Endothelial cell of umbilical vein (primary cell): ENCODE results near the gene CALN1. TPM values are rescaled to one million over a fixed set of nuclear protein-coding genes. Genes with fewer than 3 reads are reported as not detected.

Experiments used
- BruUV-seq: library from RNA; stranded (reverse); fragments of 400-500 nt; replicated peaks from 2 replicates; lab custom pipeline; 2021; lab: Mats Ljungman, UMichigan
- CTCF ChIA-PET: fragments of 300-600, 350-600 bp; sonication (Branson Sonifier 250); formaldehyde crosslinking; loops from one replicate; lab custom pipeline; 2021; ENCODE audit warnings: antibody characterized with exemption, inconsistent platforms; lab: Charles Lee
- POLR2A ChIA-PET: fragments of 300-600, 350-600 bp; sonication (Branson Sonifier 250); formaldehyde crosslinking; loops from one replicate; lab custom pipeline; 2021; ENCODE audit warnings: antibody characterized with exemption, inconsistent platforms; lab: Charles Lee
- DNase-seq: peaks from one replicate; pipeline ENCODE4 v3.0.0-alpha.2; 2011; ENCODE audit warnings: low read depth, low spot score
- FAIRE-seq: peaks from 2 replicates; lab custom pipeline; 2011; peaks lifted over from hg19 to GRCh38; lab: Jason Lieb, UNC
- H2AFZ ChIP-seq: 2 replicates; pipeline ENCODE4 v1.6.0; 2012; ENCODE audit warnings: low read depth, low read length, control low read depth, inconsistent platforms
- H3K27ac ChIP-seq: 2 replicates; pipeline ENCODE4 v1.5.1; 2011; ENCODE audit warnings: low read depth, mild to moderate bottlenecking, control low read depth, low read length, moderate library complexity; ENCODE audit not compliant: insufficient read depth
- H3K27me3 ChIP-seq, 2 experiments: 2 replicates each; pipeline versions ENCODE4 v1.6.0 to v1.6.1; 2011; ENCODE audit warnings: low read length in 2 of 2, mixed read lengths in 1 of 2; ENCODE audit not compliant: control insufficient read depth in 2 of 2, insufficient read depth in 2 of 2
- H3K36me3 ChIP-seq, 2 experiments: 2 replicates in 1 of 2; 3 replicates in 1 of 2; pipeline ENCODE4 v1.5.1; 2011; ENCODE audit warnings: low read length in 2 of 2, mild to moderate bottlenecking in 1 of 2, moderate library complexity in 1 of 2; ENCODE audit not compliant: control insufficient read depth in 2 of 2, insufficient read depth in 2 of 2; ENCODE audit errors: extremely low read depth in 1 of 2
- H3K4me1 ChIP-seq: 3 replicates; pipeline ENCODE4 v1.5.1; 2011; ENCODE audit warnings: mild to moderate bottlenecking, low read length; ENCODE audit not compliant: control insufficient read depth, insufficient read depth; ENCODE audit errors: extremely low read depth
- H3K4me2 ChIP-seq: 2 replicates; pipeline ENCODE4 v1.6.1; 2011; ENCODE audit warnings: low read length, control low read depth, mixed read lengths; ENCODE audit not compliant: insufficient read depth
- H3K4me3 ChIP-seq, 3 experiments: fragments of 200-600 bp in 1 of 3; sonication (generic), shearing (Covaris generic) in 1 of 3; replicated peaks in 1 of 3; 2 replicates each; pipeline ENCODE4 v1.5.1; 2011 to 2016; ENCODE audit warnings: control low read depth in 3 of 3, low read length in 3 of 3, mild to moderate bottlenecking in 2 of 3, inconsistent platforms in 1 of 3, low read depth in 1 of 3, moderate library complexity in 1 of 3; ENCODE audit not compliant: insufficient read depth in 1 of 3
- H3K79me2 ChIP-seq: 2 replicates; pipeline ENCODE4 v1.6.0; 2012; ENCODE audit warnings: low read length, inconsistent platforms; ENCODE audit not compliant: control insufficient read depth, insufficient read depth
- H3K9ac ChIP-seq: replicated peaks from 2 replicates; pipeline ENCODE3; 2011; ENCODE audit warnings: low read length, control low read depth; ENCODE audit not compliant: insufficient read depth; ENCODE audit errors: extremely low read depth
- H3K9me1 ChIP-seq: replicated peaks from 3 replicates; pipeline ENCODE4 v1.6.0; 2011; ENCODE audit warnings: mild to moderate bottlenecking, low read length; ENCODE audit not compliant: control insufficient read depth, insufficient read depth; ENCODE audit errors: extremely low read depth
- H3K9me3 ChIP-seq: replicated peaks from 2 replicates; pipeline ENCODE4 v1.5.1; 2012; ENCODE audit warnings: low read length, inconsistent platforms; ENCODE audit not compliant: control insufficient read depth, insufficient read depth
- H4K20me1 ChIP-seq: replicated peaks from 2 replicates; pipeline ENCODE3; 2011; ENCODE audit warnings: mild to moderate bottlenecking, low read length; ENCODE audit not compliant: control insufficient read depth, insufficient read depth; ENCODE audit errors: extremely low read depth
- CTCF ChIP-seq, 2 donors: IDR thresholded peaks; 1 replicate in 1 of 2; 2 replicates in 1 of 2; pipeline ENCODE4 v1.5.1; 2011; ENCODE audit warnings: low read length in 2 of 2, mild to moderate bottlenecking in 2 of 2, moderate library complexity in 2 of 2, control low read depth in 1 of 2, inconsistent platforms in 1 of 2, low read depth in 1 of 2; ENCODE audit not compliant: insufficient read depth in 1 of 2; ENCODE audit errors: extremely low read depth in 1 of 2
- EZH2 ChIP-seq: IDR thresholded peaks from 2 replicates; pipeline ENCODE4 v1.6.1; 2012; ENCODE audit warnings: borderline replicate concordance, low read depth, mild to moderate bottlenecking, moderate library complexity, low read length, inconsistent platforms; ENCODE audit not compliant: severe bottlenecking
- FOS ChIP-seq: IDR thresholded peaks from 2 replicates; pipeline ENCODE4 v1.6.1; 2011; ENCODE audit warnings: mild to moderate bottlenecking, low read length, moderate library complexity, borderline replicate concordance; ENCODE audit not compliant: insufficient read depth
- GATA2 ChIP-seq: IDR thresholded peaks from 2 replicates; pipeline ENCODE4 v1.7.0; 2011; ENCODE audit warnings: low read depth, mild to moderate bottlenecking, moderate library complexity, mixed read lengths, low read length; ENCODE audit not compliant: insufficient read length, insufficient read depth
- JUN ChIP-seq: IDR thresholded peaks from 2 replicates; pipeline ENCODE4 v1.6.1; 2011; ENCODE audit warnings: borderline replicate concordance, low read depth; ENCODE audit not compliant: insufficient read length, insufficient read depth
- MAX ChIP-seq: IDR thresholded peaks from 2 replicates; pipeline ENCODE4 v1.6.1; 2011; ENCODE audit not compliant: insufficient read depth, insufficient read length
- MYC ChIP-seq: IDR thresholded peaks from one replicate; pipeline ENCODE4 v1.6.1; 2011; ENCODE audit warnings: mild to moderate bottlenecking, low read depth, low read length
- POLR2A ChIP-seq: IDR thresholded peaks from 2 replicates; pipeline ENCODE4 v1.6.1; 2012; ENCODE audit warnings: low read depth, mild to moderate bottlenecking, control low read depth, low read length
- POLR2AphosphoS5 ChIP-seq: IDR thresholded peaks from 2 replicates; pipeline ENCODE4 v1.6.1; 2012; ENCODE audit warnings: low read depth, mild to moderate bottlenecking, control low read depth, low read length, moderate library complexity; ENCODE audit not compliant: insufficient read depth
- dilution Hi-C: fragments of 300-500 bp; cut with MboI; formaldehyde crosslinking; loops from one replicate; pipeline ENCODE4 v1.15.0; 2019; ENCODE audit warnings: low sequenced_read_pairs; ENCODE audit not compliant: extremely low pct_ligation_motif_present
- intact Hi-C: fragments of 100-400 bp; cut with micrococcal nuclease; formaldehyde crosslinking; loops from one replicate; pipeline ENCODE4 v1.10.0; 2022
- polyA plus RNA-seq, 4 experiments: library from polyadenylated mRNA; depleted of rRNA in 3 of 4; stranded (reverse) in 3 of 4; unstranded in 1 of 4; fragments of >200 nt; gene quantifications; 2 replicates each; pipeline versions ENCODE4 v1.2.1 to v1.2.3, GENCODE V29; 2011 to 2012; ENCODE audit warnings: missing spikeins in 1 of 4
- total RNA-seq: library from RNA; stranded (reverse); gene quantifications from 2 replicates; pipeline ENCODE4 v1.2.3, GENCODE V29; 2021

Gene CALN1
- total and polyA plus RNA-seq, 2 donors (not counting 3 experiments of a cell fraction or from before 2014, with no cell fraction given), result not detected

GRCh38 chr7:72437061-72437585 is 25.0 kb upstream of the CALN1 start:
- H3K9me3 ChIP-seq, result no peaks in the 10 kb centered on the region
- FAIRE-seq, result no peak
- intact Hi-C loops (no loop called here), dilution Hi-C loops (no loop called here)
- H3K79me2 ChIP-seq, result no peaks in the 10 kb centered on the region
- H3K36me3 ChIP-seq, result no peaks in the 10 kb centered on the region
- no peak for DNase-seq
- TF ChIP-seq MAX (no peak), POLR2AphosphoS5 (no peak), CTCF (IDR thresholded peaks at IDR 0.05; ENCODE audit: extremely low read depth in 1 of 2, insufficient read depth in 1 of 2, low read depth in 1 of 2, low read length in 2 of 2) (no peak), EZH2 (no peak), MYC (no peak), POLR2A (no peak), FOS (no peak), GATA2 (no peak), JUN (no peak)
- H3K4me3 ChIP-seq, result no peak overlapping the region
- no peak overlapping the region for H3K27ac ChIP-seq
- no TSS peak for BruUV-seq
- POLR2A ChIA-PET, result no interaction called here
- no peaks in the 10 kb centered on the region for H3K4me1 ChIP-seq
- H3K27me3 ChIP-seq, result no peaks in the 10 kb centered on the region
- no peak overlapping the region for H3K9ac ChIP-seq
- H2AFZ ChIP-seq, result no peak overlapping the region
- CTCF ChIA-PET, result no interaction called here
- no peaks in the 10 kb centered on the region for H3K9me1 ChIP-seq
- no peaks in the 10 kb centered on the region for H4K20me1 ChIP-seq
- H3K4me2 ChIP-seq, result no peak overlapping the region
